Activated CD4-positive, alpha-beta T cell treated with anti-CD3 and anti-CD28 coated beads, Interleukin-2, Interleukin-6, amounts not matched to agents 100 ng/mL and 50 ng/mL, durations not matched to agents 16 hours and 8 hours (primary cell): ENCODE measurements around the gene KLF4.
A peak's percentile ranks its signal among the peaks of the same experiment; 100 is the strongest.

ENCODE experiments used
- DNase-seq: peaks from one replicate; pipeline ENCODE4 v3.0.0-alpha.2; 2020

KLF4 gene

DNA sequence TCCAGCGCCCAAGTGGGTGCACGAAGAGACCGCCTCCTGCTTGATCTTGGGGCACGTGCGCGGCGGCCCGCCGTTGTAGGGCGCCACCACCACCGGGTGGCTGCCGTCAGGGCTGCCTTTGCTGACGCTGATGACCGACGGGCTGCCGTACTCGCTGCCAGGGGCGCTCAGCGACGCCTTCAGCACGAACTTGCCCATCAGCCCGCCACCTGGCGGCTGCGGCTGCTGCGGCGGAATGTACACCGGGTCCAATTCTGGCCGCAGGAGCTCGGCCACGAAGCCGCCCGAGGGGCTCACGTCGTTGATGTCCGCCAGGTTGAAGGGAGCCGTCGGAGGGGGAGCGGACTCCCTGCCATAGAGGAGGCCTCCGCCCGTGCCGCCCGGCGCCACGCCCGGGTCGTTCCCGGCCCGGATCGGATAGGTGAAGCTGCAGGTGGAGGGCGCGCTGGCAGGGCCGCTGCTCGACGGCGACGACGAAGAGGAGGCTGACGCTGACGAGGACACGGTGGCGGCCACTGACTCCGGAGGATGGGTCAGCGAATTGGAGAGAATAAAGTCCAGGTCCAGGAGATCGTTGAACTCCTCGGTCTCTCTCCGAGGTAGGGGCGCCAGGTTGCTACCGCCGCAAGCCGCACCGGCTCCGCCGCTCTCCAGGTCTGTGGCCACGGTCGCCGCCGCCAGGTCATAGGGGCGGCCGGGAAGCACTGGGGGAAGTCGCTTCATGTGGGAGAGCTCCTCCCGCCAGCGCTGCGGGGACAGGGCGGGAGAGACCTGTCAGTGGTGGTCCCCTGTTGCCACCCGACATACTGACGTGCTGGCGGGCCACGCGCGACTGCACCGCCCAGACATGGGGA, 1.8 kb downstream of the KLF4 start:
- peak; percentile 49 for DNase-seq

DNA sequence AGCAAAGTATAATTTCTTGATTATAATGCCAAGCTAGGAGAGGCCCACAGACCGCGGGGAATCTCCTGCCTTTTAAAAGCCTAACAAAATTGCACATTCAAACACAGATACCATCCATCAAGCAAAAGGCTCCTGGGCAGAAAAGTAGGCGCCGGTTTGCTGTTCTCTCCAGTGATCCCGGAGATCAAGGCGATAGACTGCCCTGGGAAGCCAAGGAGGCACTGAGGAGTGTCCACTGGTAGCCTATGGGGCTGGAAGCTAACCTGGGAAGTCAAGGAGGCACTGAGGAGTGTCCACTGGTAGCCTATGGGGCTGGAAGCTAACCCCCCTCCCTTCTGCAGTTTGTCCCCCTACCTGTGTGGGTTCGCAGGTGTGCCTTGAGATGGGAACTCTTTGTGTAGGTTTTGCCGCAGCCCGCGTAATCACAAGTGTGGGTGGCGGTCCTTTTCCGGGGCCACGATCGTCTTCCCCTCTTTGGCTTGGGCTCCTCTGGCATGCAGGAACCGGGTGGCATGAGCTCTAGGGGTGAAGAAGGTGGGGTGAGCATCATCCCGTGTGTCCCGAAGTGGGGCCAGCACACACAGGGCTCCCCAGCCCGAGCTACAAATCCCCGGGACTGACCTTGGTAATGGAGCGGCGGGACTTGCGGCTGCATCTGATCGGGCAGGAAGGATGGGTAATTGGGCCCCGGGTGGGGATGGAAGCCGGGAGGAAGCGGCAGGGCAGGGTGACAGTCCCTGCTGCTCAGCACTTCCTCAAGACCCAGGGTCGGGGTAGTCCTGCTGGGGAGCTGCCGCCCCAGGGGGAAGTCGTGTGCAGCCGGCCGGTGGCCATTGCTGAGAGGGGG, 2.7 kb downstream of the KLF4 start:
- DNase-seq = no peak

DNA sequence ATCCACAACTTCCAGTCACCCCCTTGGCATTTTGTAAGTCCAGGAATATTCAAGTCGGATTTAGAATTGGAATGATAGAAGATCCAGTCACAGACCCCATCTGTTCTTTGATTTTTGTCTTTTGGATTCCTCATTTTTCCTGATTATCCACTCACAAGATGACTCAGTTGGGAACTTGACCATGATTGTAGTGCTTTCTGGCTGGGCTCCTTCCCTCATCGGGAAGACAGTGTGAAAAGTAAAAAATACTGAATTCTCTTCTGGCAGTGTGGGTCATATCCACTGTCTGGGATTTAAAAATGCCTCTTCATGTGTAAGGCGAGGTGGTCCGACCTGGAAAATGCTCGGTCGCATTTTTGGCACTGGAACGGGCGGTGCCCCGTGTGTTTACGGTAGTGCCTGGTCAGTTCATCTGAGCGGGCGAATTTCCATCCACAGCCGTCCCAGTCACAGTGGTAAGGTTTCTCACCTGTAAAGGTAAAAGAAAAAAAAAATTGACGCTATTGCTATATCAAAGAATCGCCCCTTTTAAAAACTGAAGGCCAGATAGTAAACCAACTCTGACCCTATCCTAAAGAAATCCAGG, 4.0 kb downstream of the KLF4 start:
- DNase-seq = no peak

DNA sequence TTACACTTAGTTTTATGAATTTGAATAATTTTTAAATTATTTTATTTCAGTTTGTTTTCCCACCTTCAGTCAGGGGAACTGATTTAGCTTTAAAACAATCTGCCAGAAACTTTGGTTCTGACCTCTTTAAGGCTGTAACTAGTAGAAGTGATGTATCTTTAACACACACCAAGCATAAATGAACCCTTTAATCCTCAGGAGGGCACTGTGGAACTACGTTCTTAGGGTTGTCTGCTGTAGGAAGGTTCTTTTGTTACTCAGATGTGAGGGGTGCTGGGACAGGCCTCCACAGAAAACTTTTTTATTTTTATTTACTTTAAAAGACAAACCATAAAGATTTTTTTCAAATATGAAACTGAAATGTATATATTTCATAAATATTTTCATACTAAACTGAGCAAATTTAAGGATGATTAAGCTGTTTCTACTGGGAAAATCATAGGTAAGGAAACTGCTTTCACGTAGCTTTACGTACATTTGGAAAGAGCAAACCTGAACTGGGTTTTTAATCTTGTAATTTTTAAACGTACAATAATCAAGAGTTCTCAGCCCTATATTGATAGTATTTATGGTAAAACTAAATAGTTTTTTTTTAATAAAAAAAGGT, 5.3 kb downstream of the KLF4 start:
- peak; percentile 38 for DNase-seq

DNA sequence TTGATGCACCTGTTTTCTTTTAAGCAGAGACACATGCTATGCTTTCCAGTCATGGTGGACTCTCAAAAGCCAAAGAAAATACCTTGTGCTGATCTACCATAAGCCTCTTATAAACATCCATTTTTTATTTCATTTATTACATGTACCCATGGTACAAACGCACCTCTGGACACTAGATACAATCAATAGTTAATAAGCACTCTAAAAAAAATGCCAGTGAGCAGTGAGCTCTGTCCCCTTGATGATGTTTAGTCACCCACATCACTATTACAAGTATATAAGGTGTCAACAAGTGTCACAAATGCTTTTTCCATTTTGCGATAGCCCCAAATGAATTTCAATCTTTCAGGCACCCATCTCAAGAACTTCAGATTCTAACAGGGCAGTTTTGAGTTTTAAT, 5.9 kb downstream of the KLF4 start:
- DNase-seq = no peak

DNA sequence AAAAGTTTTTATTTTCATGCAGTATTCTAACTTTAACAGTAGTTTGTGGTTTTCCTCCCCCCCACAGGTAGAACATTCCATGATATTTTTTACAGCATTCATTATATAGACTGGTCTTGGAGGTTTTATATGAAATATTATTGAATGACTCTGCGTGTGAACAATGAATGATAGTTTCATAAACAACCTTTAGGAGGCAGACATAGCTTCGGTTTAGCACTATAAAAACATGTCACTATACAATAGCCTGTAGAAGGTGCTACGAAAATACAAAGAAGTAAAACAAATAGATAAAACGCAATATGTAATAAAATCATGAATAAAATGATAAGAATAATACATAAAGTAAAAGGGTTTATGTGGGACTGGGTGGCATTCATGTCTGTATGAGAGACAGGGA, 8.5 kb downstream of the KLF4 start:
- DNase-seq = no peak

DNA sequence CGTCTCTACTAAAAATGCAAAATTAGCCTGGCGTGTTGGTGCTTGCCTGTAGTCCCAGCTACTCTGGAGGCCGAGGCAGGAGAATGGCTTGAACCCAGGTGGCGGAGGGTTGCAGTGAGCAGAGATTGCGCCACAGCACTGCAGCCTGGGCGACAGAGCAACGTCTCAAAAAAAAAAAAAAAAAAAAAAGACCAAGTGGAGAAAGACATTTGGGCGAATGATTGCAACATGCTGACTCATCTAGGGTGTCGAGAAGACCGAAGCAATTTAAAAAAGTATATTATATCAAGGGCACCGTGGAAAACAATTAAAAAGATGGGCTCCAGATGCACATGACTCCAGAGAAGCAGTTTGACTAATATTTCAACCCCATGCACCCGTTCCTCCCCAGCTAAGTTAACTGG, 9.2 kb downstream of the KLF4 start:
- no peak for DNase-seq

DNA sequence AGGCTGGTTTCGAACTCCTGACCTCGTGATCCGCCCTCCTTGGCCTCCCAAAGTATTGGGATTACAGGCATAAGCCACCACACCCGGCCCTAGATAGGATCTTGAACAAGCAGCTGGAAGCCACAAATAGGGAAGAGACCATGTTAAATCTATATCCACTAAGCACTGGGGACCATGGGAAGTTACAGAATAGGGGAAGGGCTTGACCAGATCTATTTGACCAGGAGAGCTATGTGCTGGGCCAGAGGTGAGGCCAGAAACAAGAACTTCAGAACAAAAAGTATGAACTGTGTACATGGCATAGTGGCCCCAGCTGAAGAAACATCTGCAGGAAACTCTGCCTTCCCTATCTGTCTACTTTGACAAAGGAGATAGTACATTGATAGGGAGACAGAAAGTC, 10.8 kb downstream of the KLF4 start:
- no peak for DNase-seq

DNA sequence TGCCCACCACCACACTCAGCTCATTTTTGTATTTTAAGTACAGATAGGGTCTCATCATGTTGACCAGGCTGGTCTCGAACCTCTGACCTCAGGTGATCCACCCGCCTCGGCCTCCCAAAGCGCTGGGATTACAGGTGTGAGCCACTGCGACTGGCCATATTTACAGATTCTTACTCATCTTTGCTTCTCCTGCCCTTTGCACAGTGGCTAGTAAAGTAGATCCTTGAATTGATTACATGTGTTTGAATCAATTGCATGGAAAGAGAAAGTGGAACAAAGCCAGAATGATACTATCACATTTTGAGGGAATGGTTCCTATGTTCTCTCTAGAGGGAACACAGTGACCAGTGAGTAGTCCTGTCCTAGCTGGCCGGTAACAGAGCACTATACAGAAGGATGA, 15.4 kb downstream of the KLF4 start:
- DNase-seq = no peak

DNA sequence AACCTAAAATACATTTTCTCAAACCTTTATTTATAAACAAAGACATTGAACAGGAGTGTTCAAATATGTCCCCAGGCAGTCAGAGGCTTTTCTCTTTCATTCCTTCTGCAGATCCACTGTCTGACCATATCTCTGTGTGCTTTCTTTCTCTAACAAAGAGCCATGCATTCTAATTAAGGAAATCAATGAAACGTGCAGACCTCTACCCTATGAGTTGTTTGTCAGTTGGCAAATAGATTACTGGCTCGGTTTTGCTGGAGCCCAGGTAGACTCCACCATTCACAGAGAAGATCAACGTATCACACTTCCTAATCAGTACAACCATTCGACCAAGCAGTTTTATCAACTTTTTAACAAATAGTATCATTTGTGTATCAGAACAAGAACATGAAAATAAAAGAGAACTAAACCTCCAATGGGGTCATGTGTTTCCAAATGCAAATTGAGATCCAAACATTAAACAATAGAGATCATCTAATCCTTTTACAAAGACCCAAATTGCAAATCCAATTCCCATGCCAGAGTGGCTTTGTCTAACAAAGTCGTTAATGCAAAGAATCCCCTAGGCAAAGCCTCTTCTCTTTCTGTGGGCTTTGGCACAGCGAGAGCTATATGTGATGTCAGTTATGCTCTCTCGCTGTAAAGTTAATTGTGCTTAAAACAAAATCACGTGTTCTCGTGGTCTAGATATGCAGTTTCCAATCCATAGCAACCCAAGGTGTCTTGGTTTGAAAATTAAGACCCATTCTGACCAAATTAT, 16.8 kb downstream of the KLF4 start:
- DNase-seq = no peak

DNA sequence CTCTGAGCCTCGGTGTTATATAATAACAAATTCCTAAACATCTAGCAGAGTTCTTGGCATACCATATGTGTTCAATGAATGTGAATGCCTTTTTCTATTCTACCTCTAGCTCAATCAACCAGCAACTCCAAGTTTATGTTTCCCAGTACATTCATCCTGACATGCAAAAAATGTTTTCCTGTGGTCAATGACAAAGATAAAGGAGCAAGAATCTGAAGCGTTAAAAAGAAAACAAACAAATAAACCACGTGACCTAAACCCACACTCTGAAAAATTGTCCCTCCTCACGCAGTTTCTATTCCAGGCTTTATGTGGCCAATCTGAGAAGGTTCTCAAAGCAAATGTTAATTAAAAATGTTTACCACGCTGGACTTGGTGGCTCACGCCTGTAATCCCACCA, 18.0 kb downstream of the KLF4 start:
- no peak for DNase-seq

DNA sequence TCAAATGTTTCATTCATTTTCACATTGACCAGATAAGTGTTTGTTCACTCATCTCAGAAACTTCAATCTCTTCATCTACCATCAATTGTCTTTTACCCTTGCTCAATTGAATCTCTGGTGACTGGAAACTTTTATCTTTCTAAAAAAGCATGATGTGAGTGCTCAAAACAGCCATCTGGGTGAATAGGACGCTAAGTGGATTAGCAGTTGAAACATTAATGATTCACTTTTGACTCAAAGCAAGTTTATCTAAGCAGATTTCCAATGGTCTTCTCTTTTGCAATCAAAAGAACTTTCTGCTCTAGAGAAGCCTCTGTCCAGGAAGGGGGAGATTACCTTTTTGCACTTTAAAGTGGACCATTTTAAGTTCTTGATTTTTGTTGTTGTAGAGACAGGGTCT, 22.2 kb downstream of the KLF4 start:
- DNase-seq = no peak

DNA sequence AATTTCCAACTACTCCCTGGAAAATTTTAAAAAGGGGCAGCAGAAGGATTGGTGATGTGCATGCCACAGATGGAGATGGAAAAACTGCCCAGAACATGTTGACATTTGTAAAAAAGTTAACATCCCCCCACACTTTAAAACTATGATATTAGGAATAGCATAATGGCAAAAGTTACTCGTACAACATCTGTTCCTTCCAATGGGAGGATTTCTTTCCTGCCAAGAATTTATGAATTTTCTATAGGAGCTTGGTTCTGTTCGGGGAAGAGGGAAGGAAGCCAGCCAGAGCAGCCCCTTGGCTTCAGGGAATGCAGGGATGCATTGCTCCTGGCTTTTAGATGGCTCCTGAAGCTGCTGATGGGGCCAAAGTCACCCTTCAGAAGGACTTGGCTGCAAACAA, 22.7 kb downstream of the KLF4 start:
- DNase-seq = no peak

DNA sequence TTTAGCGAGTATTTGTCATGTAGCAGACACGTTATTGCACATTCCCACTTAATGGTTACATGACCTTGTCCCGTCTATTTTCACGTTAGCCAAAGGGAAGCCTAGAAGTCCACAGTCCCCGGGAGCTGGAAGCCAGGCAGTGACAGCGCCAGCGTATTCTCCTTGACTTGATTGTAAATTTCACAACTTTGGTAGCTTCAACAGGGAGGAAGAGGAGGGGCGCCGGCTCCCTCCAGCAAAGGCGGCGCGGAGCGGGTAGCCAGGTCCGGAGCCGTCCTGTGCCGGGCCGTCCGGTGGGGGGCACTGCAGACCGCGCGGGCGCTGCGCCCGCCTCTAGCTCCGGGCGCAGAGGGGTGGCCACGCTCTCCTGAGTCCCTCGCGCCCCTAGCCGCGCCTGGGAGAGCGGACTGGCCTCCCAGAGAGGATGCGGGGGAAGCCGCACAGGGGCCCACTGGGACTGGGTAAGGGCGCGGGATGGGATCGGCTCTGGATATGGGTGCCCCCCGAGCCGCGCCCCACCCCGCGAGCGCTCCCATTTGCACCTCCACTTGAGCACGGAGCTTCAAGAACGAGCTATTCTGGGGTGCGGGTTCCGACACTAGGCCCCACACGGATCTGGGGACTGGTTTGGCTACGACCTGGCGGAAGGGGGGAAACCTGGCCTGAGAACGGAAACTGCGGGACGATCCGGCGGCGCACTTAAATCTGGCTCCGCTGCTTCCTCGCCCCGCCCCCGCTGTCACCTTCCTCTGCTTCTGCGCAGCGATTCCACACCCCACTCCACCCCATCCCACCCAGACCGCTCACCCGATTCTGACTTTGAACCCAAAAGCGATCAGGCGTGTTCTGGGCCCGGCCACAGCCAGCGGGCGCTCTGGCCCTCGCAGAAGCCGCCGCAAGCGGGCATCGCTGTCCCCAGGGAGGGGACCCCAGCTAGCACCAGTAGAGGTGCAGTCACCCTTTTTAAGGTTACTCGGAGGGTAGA, 23.8 kb downstream of the KLF4 start:
- DNase-seq = peak; percentile 55

DNA sequence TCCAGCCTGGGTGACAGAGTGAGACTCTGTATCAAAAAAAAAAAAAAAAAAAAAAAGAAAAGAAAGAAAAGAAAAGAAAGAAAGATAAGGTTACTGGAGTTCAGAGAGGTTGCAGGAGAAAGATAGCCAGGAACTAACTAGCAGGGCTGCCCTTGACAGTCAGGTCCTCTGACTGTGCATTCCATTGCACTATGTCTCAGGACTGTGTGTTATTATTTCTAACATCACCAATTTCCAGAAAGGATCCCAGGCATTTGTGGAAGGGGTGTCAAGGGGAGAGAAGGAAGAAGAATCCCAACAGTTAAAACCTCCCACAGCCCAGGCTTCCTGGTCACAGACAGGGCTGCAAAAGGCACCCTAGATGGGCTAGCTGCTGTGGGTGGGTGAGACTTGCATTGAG, 25.1 kb downstream of the KLF4 start:
- no peak for DNase-seq

DNA sequence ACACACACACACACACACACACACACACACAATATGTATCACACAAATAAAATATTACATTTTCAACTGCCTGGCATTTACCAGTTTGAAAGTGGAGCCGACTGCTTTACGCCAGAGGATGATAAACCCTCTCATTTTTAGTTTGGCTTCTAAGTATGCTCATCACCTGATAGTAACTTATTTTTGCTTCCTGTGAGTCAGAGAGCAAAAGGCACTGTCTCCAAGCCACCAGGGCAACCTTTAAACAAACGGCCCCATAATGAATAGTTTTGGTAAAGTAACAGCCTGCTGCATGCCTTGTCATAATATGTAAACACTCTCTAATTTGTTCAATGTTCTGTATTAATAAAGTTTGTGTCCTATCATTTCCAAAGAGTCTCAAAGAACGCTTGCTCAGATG, 26.9 kb downstream of the KLF4 start:
- no peak for DNase-seq

DNA sequence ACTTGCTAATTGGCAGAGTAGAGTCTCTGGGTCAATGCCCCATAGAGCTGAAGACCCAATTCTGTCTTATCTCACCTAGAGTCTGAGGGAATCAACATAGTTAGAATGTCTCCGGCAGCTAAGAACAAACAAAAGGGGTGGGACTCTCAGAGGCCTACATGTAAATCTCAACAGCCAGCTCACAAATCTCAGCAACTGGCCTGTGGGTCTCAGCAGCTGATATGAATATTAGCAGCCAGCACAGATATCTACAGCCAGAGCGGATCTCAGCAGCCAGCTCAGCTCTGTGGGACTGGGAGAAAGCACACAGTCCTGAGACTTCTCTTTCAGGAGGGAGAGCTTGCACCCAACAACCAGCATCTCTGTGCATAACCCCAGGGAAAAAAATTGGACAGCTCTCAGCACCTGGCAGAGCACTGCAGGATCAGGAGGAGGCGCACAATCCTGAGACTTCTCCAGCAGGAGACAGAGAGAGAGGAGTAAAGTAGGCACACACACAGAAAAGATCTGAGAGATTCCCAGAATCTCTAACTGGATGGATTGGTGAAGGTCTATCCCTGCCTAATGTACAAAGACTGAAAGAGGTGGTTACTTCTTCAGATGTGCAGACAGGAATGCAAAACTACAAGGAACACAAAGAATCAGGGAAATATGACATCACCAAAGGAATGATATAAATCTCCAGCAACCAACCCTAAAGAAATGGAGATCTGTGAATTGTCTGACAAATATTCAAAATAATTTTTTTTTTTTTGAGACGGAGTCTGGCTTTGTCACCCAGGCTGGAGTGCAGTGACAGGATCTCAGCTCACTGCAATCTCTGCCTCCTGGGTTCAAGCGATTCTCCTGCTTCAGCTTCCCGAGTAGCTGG, 29.2 kb downstream of the KLF4 start:
- no peak for DNase-seq

DNA sequence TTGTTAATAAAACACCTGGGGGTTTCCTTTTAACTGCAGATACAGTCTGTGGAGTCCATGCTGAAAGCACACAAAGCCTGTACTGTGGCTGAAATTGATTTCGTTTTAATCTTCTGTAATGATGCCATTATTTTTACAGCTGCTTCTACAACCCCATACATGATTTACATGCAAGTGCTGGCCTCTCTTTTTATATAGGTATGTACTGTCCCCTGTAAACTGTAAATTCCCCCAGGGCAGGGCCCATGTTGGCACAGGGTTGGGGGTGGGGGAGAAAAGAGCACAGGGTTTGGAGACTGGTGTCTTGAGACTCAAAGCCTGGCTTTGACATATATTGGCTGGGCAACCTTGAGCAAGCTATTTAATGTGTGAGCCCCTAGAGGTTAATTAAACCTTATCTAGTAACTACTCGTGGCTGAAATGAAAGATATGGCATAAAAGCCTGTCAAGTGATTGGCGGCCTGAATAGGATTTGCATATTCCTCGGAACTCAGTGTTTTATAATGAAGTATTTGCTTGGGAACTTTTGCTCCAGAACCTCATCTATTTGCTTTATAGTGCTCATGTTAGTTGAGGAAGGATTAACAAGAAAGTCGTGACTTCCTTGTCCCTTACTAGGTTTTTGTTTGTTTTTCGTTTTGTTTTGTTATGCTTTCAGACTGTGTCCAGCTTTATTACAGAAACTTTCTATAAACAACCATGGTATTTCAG, 34.0 kb downstream of the KLF4 start:
- DNase-seq = no peak

DNA sequence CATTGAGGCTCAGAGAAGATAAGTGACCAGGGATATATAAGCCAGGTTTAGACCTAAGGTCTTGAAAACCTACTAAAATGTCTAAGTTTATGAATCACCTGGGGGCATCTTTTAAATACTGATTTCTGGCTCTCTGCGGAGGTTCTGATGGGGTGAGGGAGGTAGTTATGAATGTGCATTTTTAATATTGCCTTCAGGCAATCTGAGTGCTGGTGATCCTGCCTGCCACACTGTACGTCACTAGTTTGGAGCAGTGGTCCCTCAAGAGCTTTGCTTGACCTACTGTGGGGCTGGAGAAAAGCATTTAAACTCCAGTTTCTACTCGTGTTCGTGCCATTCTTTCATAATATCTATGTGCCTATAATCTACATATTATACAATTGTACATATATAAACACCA, 36.1 kb downstream of the KLF4 start:
- DNase-seq = no peak

DNA sequence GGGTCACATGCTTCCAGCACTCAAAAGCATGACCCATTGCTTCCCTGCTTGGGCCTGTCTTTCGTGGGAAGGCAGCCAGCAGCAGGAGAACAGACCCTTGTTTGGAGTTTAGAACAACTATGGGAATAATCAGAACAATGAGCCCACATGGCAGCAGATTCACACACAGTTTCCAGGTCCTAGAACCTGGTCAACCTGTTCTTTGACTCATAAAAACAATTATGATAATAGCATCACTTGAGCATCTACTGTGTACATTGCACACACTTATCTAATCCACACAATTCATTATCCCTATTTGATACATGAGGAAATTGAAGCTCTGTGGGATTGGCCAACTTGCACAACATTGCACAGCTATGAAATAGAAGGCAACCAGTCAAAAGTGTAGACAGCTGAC, 41.7 kb downstream of the KLF4 start:
- no peak for DNase-seq
